Activated CD4-positive, alpha-beta T cell treated with anti-CD3 and anti-CD28 coated beads for 24 hours (primary cell): ENCODE results near the gene DSCAM.
"Not testable (repeated sequence)": the region's sequence is repeated elsewhere in the genome, so short reads cannot be mapped to it uniquely, and the experiment has no call there.

Source experiments
- DNase-seq, 2 donors: peaks; one replicate each; pipeline ENCODE4 v3.0.0-alpha.2; 2020; ENCODE audit warnings: low read depth in 2 of 2

The DSCAM gene

GRCh38 chr21:40846587-40847411 lies at the start of gene DSCAM:
DSCAM (minus strand) TSS chr21:40847158; CDS start chr21:40846661, 497 bp downstream.
- DNase-seq = no peak

GRCh38 chr21:40895697-40896096 lies 48.7 kb upstream of the DSCAM start:
- DNase-seq = not testable (repeated sequence)

GRCh38 chr21:40886931-40887330 lies 40.0 kb upstream of the DSCAM start:
- no peak for DNase-seq

GRCh38 chr21:40886006-40886405 lies 39.0 kb upstream of the DSCAM start:
- no peak for DNase-seq

- no peak for DNase-seq
Measured at GRCh38 chr21:40882192-40882915, 35.4 kb upstream of the DSCAM start.

- no peak for DNase-seq
Measured at GRCh38 chr21:40881767-40882166, 34.8 kb upstream of the DSCAM start.

GRCh38 chr21:40871099-40871498 lies 24.1 kb upstream of the DSCAM start:
- DNase-seq = no peak

GRCh38 chr21:40863839-40864238 lies 16.9 kb upstream of the DSCAM start:
- no peak for DNase-seq

GRCh38 chr21:40858517-40858916 lies 11.6 kb upstream of the DSCAM start:
- DNase-seq = no peak

GRCh38 chr21:40853956-40854688 lies 7.2 kb upstream of the DSCAM start:
- no peak for DNase-seq

- DNase-seq = no peak
Measured at GRCh38 chr21:40852563-40852962, 5.6 kb upstream of the DSCAM start.

- DNase-seq = no peak
Measured at GRCh38 chr21:40851749-40852148, 4.8 kb upstream of the DSCAM start.

GRCh38 chr21:40850071-40850470 lies 3.1 kb upstream of the DSCAM start:
- no peak for DNase-seq

- DNase-seq = no peak
Measured at GRCh38 chr21:40847951-40848350, 993 bp upstream of the DSCAM start.

GRCh38 chr21:40846103-40846502 lies 855 bp downstream of the DSCAM start:
- no peak for DNase-seq

- no peak for DNase-seq
Measured at GRCh38 chr21:40845441-40845995, 1.4 kb downstream of the DSCAM start.

GRCh38 chr21:40844935-40845334 lies 2.0 kb downstream of the DSCAM start:
- no peak for DNase-seq

- no peak for DNase-seq
Measured at GRCh38 chr21:40842197-40842552, 4.8 kb downstream of the DSCAM start.

- DNase-seq = no peak
Measured at GRCh38 chr21:40841524-40842196, 5.3 kb downstream of the DSCAM start.

GRCh38 chr21:40840401-40841125 lies 6.4 kb downstream of the DSCAM start:
- DNase-seq = no peak

- no peak for DNase-seq
Measured at GRCh38 chr21:40839521-40839920, 7.4 kb downstream of the DSCAM start.
